ENCODE results near the gene SYNE2. TPM values are rescaled to one million over a fixed set of nuclear protein-coding genes. Genes with fewer than 3 reads are reported as not detected.

Gene SYNE2
- total and polyA plus RNA-seq, 4 donors: 14.7 to 197 (median 99.1) TPM

- ATAC-seq (ENCODE audit: low FRiP score): no peak
Observed at GRCh38 chr14:64089920-64090319, 237.1 kb downstream of the SYNE2 start.

GRCh38 chr14:64091217-64091616, 238.4 kb downstream of the SYNE2 start:
- Histone ChIP-seq H3K27ac (ENCODE audit: low read depth in 1 of 2, low read length in 2 of 2) (no peak overlapping the region), H3K4me1 (ENCODE audit: control insufficient read depth in 1 of 2, insufficient read depth in 2 of 2, low read length in 2 of 2) (peaks cover 2 to 4% of the 10 kb centered on the region in 2 donors), H3K9me3 (ENCODE audit: control insufficient read depth, low read length) (no peaks in the 10 kb centered on the region), H3K36me3 (ENCODE audit: control insufficient read depth in 1 of 2, insufficient read depth in 2 of 2, low read length in 1 of 2) (peaks cover 0 to 6% of the 10 kb centered on the region in 2 donors), H3K27me3 (ENCODE audit: control insufficient read depth in 1 of 2, insufficient read depth in 2 of 2, low read length in 1 of 2) (no peaks in the 10 kb centered on the region), H3K4me3 (ENCODE audit: low read length in 2 of 2) (no peak overlapping the region)
- intact Hi-C loops (cut with DNase I): no loop called here
- ATAC-seq (ENCODE audit: low FRiP score) (no peak), DNase-seq (no peak)
- WGBS, 2 donors: 50 to 59% methylated on average over 1 of the region's 1 CpG

More at GRCh38 chr14:64089920-64090319, 237.1 kb downstream of the SYNE2 start:
- H3K9me3 ChIP-seq (ENCODE audit: control insufficient read depth, low read length): no peaks in the 10 kb centered on the region
- H3K27me3 ChIP-seq (ENCODE audit: control insufficient read depth in 1 of 2, insufficient read depth in 2 of 2, low read length in 1 of 2): no peaks in the 10 kb centered on the region
- H3K4me1 ChIP-seq (ENCODE audit: control insufficient read depth in 1 of 2, insufficient read depth in 2 of 2, low read length in 2 of 2): no peaks in the 10 kb centered on the region
- DNase-seq: no peak
- H3K27ac ChIP-seq (ENCODE audit: low read depth in 1 of 2, low read length in 2 of 2): no peak overlapping the region
- no peak overlapping the region for H3K4me3 ChIP-seq (ENCODE audit: low read length in 2 of 2)
- 68 to 75% methylated on average over 2 of the region's 2 CpGs for WGBS, 2 donors
- H3K36me3 ChIP-seq (ENCODE audit: control insufficient read depth in 1 of 2, insufficient read depth in 2 of 2, low read length in 1 of 2): peaks cover 0 to 6% of the 10 kb centered on the region in 2 donors
- intact Hi-C loops (cut with DNase I): no loop called here

GRCh38 chr14:64092338-64092737, 239.5 kb downstream of the SYNE2 start:
- 87% methylated on average over 4 of the region's 4 CpGs for WGBS, 2 donors
- no peaks in the 10 kb centered on the region for H3K27me3 ChIP-seq (ENCODE audit: control insufficient read depth in 1 of 2, insufficient read depth in 2 of 2, low read length in 1 of 2)
- peaks cover 0 to 6% of the 10 kb centered on the region in 2 donors for H3K36me3 ChIP-seq (ENCODE audit: control insufficient read depth in 1 of 2, insufficient read depth in 2 of 2, low read length in 1 of 2)
- H3K9me3 ChIP-seq (ENCODE audit: control insufficient read depth, low read length): no peaks in the 10 kb centered on the region
- H3K27ac ChIP-seq (ENCODE audit: low read depth in 1 of 2, low read length in 2 of 2): no peak overlapping the region
- intact Hi-C loops (cut with DNase I): no loop called here
- H3K4me3 ChIP-seq (ENCODE audit: low read length in 2 of 2): no peak overlapping the region
- H3K4me1 ChIP-seq (ENCODE audit: control insufficient read depth in 1 of 2, insufficient read depth in 2 of 2, low read length in 2 of 2): peaks cover 2 to 4% of the 10 kb centered on the region in 2 donors
- ATAC-seq (ENCODE audit: low FRiP score) (no peak), DNase-seq (no peak)

GRCh38 chr14:64092940-64093339, 240.1 kb downstream of the SYNE2 start:
- DNase-seq (no peak), ATAC-seq (ENCODE audit: low FRiP score) (no peak)
- peaks cover 3 to 6% of the 10 kb centered on the region in 2 donors for H3K36me3 ChIP-seq (ENCODE audit: control insufficient read depth in 1 of 2, insufficient read depth in 2 of 2, low read length in 1 of 2)
- no peaks in the 10 kb centered on the region for H3K9me3 ChIP-seq (ENCODE audit: control insufficient read depth, low read length)
- intact Hi-C loops (cut with DNase I): no loop called here
- no peak overlapping the region for H3K27ac ChIP-seq (ENCODE audit: low read depth in 1 of 2, low read length in 2 of 2)
- peaks cover 2 to 4% of the 10 kb centered on the region in 2 donors for H3K4me1 ChIP-seq (ENCODE audit: control insufficient read depth in 1 of 2, insufficient read depth in 2 of 2, low read length in 2 of 2)
- 75 to 76% methylated on average over 5 of the region's 5 CpGs for WGBS, 2 donors
- H3K4me3 ChIP-seq (ENCODE audit: low read length in 2 of 2): no peak overlapping the region
- H3K27me3 ChIP-seq (ENCODE audit: control insufficient read depth in 1 of 2, insufficient read depth in 2 of 2, low read length in 1 of 2): no peaks in the 10 kb centered on the region

GRCh38 chr14:64095620-64096019, 242.8 kb downstream of the SYNE2 start:
- intact Hi-C loops (cut with DNase I): no loop called here
- Histone ChIP-seq H3K4me1 (ENCODE audit: control insufficient read depth in 1 of 2, insufficient read depth in 2 of 2, low read length in 2 of 2) (peaks cover 2 to 4% of the 10 kb centered on the region in 2 donors), H3K9me3 (ENCODE audit: control insufficient read depth, low read length) (no peaks in the 10 kb centered on the region), H3K36me3 (ENCODE audit: control insufficient read depth in 1 of 2, insufficient read depth in 2 of 2, low read length in 1 of 2) (peaks cover 6% of the 10 kb centered on the region in 2 donors), H3K4me3 (ENCODE audit: low read length in 2 of 2) (no peak overlapping the region), H3K27ac (ENCODE audit: low read depth in 1 of 2, low read length in 2 of 2) (no peak overlapping the region), H3K27me3 (ENCODE audit: control insufficient read depth in 1 of 2, insufficient read depth in 2 of 2, low read length in 1 of 2) (no peaks in the 10 kb centered on the region)
- ATAC-seq (ENCODE audit: low FRiP score) (no peak), DNase-seq (no peak)
- 87 to 91% methylated on average over 3 of the region's 3 CpGs for WGBS, 2 donors

- DNase-seq: no peak
- Histone ChIP-seq H3K4me1 (ENCODE audit: control insufficient read depth in 1 of 2, insufficient read depth in 2 of 2, low read length in 2 of 2) (peaks cover 2 to 4% of the 10 kb centered on the region in 2 donors), H3K9me3 (ENCODE audit: control insufficient read depth, low read length) (no peaks in the 10 kb centered on the region), H3K27ac (ENCODE audit: low read depth in 1 of 2, low read length in 2 of 2) (no peak overlapping the region), H3K36me3 (ENCODE audit: control insufficient read depth in 1 of 2, insufficient read depth in 2 of 2, low read length in 1 of 2) (peaks cover 6 to 11% of the 10 kb centered on the region in 2 donors), H3K27me3 (ENCODE audit: control insufficient read depth in 1 of 2, insufficient read depth in 2 of 2, low read length in 1 of 2) (no peaks in the 10 kb centered on the region), H3K4me3 (ENCODE audit: low read length in 2 of 2) (no peak overlapping the region)
- intact Hi-C loops (cut with DNase I): no loop called here
- 89 to 90% methylated on average over 4 of the region's 4 CpGs for WGBS, 2 donors
- ATAC-seq (ENCODE audit: low FRiP score): no peak
Observed at GRCh38 chr14:64098120-64098519, 245.3 kb downstream of the SYNE2 start.

GRCh38 chr14:64107438-64107837, 254.6 kb downstream of the SYNE2 start:
- H3K4me1 ChIP-seq (ENCODE audit: control insufficient read depth in 1 of 2, insufficient read depth in 2 of 2, low read length in 2 of 2): no peaks in the 10 kb centered on the region
- no peak overlapping the region for H3K4me3 ChIP-seq (ENCODE audit: low read length in 2 of 2)
- no peak overlapping the region for H3K27ac ChIP-seq (ENCODE audit: low read depth in 1 of 2, low read length in 2 of 2)
- no peaks in the 10 kb centered on the region for H3K27me3 ChIP-seq (ENCODE audit: control insufficient read depth in 1 of 2, insufficient read depth in 2 of 2, low read length in 1 of 2)
- intact Hi-C loops (cut with DNase I): no loop called here
- 95 to 97% methylated on average over 2 of the region's 2 CpGs for WGBS, 2 donors
- ATAC-seq (ENCODE audit: low FRiP score) (no peak), DNase-seq (no peak)
- no peaks in the 10 kb centered on the region for H3K9me3 ChIP-seq (ENCODE audit: control insufficient read depth, low read length)
- H3K36me3 ChIP-seq (ENCODE audit: control insufficient read depth in 1 of 2, insufficient read depth in 2 of 2, low read length in 1 of 2): peaks cover 5 to 11% of the 10 kb centered on the region in 2 donors

GRCh38 chr14:64109819-64110554, 257.2 kb downstream of the SYNE2 start:
- WGBS, 2 donors: 8 to 27% methylated on average over 1 of the region's 1 CpG

GRCh38 chr14:64110802-64111201, 258.0 kb downstream of the SYNE2 start:
- intact Hi-C loops (cut with DNase I): no loop called here
- ATAC-seq (ENCODE audit: low FRiP score) (no peak), DNase-seq (no peak)
- Histone ChIP-seq H3K9me3 (ENCODE audit: control insufficient read depth, low read length) (no peaks in the 10 kb centered on the region), H3K27me3 (ENCODE audit: control insufficient read depth in 1 of 2, insufficient read depth in 2 of 2, low read length in 1 of 2) (no peaks in the 10 kb centered on the region), H3K4me3 (ENCODE audit: low read length in 2 of 2) (no peak overlapping the region), H3K27ac (ENCODE audit: low read depth in 1 of 2, low read length in 2 of 2) (no peak overlapping the region), H3K36me3 (ENCODE audit: control insufficient read depth in 1 of 2, insufficient read depth in 2 of 2, low read length in 1 of 2) (peaks cover 0 to 6% of the 10 kb centered on the region in 2 donors), H3K4me1 (ENCODE audit: control insufficient read depth in 1 of 2, insufficient read depth in 2 of 2, low read length in 2 of 2) (peaks cover 0 to 2% of the 10 kb centered on the region in 2 donors)
- WGBS, 2 donors: 96 to 100% methylated on average over 1 of the region's 1 CpG

More at GRCh38 chr14:64109819-64110554, 257.2 kb downstream of the SYNE2 start:
- peaks cover 0 to 6% of the 10 kb centered on the region in 2 donors for H3K36me3 ChIP-seq (ENCODE audit: control insufficient read depth in 1 of 2, insufficient read depth in 2 of 2, low read length in 1 of 2)
- no peak for DNase-seq
- peaks cover 0 to 2% of the 10 kb centered on the region in 2 donors for H3K4me1 ChIP-seq (ENCODE audit: control insufficient read depth in 1 of 2, insufficient read depth in 2 of 2, low read length in 2 of 2)
- H3K27me3 ChIP-seq (ENCODE audit: control insufficient read depth in 1 of 2, insufficient read depth in 2 of 2, low read length in 1 of 2): no peaks in the 10 kb centered on the region
- ATAC-seq (ENCODE audit: low FRiP score): no peak
- no peaks in the 10 kb centered on the region for H3K9me3 ChIP-seq (ENCODE audit: control insufficient read depth, low read length)
- H3K4me3 ChIP-seq (ENCODE audit: low read length in 2 of 2): no peak overlapping the region
- peak overlapping the region in 1 of 2 donors; percentile 30 for H3K27ac ChIP-seq (ENCODE audit: low read depth in 1 of 2, low read length in 2 of 2)
- intact Hi-C loops (cut with DNase I): no loop called here

Data from aorta (tissue), 5 donors.